HepG2 (cell line): ENCODE data around the gene JAM2. TPM values are rescaled to one million over a fixed set of nuclear protein-coding genes. Genes with fewer than 3 reads are reported as not detected.
A peak's percentile ranks its signal among the peaks of the same experiment; 100 is the strongest.

Experiments
- ATF7-NPFF ChIP-seq: sonication (generic); formaldehyde crosslinking; IDR thresholded peaks from 2 replicates; pipeline ENCODE4 v1.8.1; 2023; ENCODE audit warnings: mild to moderate bottlenecking, low read depth, missing genetic modification reagents, moderate library complexity
- BCL6 ChIP-seq: IDR thresholded peaks from 2 replicates; pipeline ENCODE4 v1.6.1; 2016; ENCODE audit warnings: missing genetic modification reagents, missing compliant biosample characterization
- ETV5 ChIP-seq: IDR thresholded peaks from 2 replicates; pipeline ENCODE4 v1.6.1; 2018; ENCODE audit warnings: missing biosample characterization, missing genetic modification reagents, inconsistent platforms, borderline replicate concordance
- MTA1 ChIP-seq: sonication (generic); formaldehyde crosslinking; IDR thresholded peaks from 2 replicates; pipeline ENCODE4 v1.4.0; 2020; ENCODE audit warnings: missing genetic modification reagents, mild to moderate bottlenecking, borderline replicate concordance
- MYPOP ChIP-seq: sonication (generic); formaldehyde crosslinking; IDR thresholded peaks from 2 replicates; pipeline ENCODE4 v1.8.1; 2023; ENCODE audit warnings: mild to moderate bottlenecking, moderate library complexity, missing genetic modification reagents
- TRAFD1 ChIP-seq: sonication (generic); formaldehyde crosslinking; IDR thresholded peaks from 2 replicates; pipeline ENCODE4 v1.5.1; 2020; ENCODE audit warnings: missing genetic modification reagents, mild to moderate bottlenecking, borderline replicate concordance
- ZNF142 ChIP-seq: sonication (generic); formaldehyde crosslinking; IDR thresholded peaks from 2 replicates; pipeline ENCODE4 v1.4.0; 2020; ENCODE audit warnings: missing genetic modification reagents
- ZNF224 ChIP-seq: sonication (generic); formaldehyde crosslinking; IDR thresholded peaks from 2 replicates; pipeline ENCODE4 v1.5.0; 2020; ENCODE audit warnings: mild to moderate bottlenecking, missing genetic modification reagents
- ZNF550 ChIP-seq: sonication (generic); formaldehyde crosslinking; IDR thresholded peaks from 2 replicates; pipeline ENCODE4 v1.4.0; 2020; ENCODE audit warnings: mild to moderate bottlenecking, missing genetic modification reagents, borderline replicate concordance
- ZNF598 ChIP-seq: sonication (generic); formaldehyde crosslinking; IDR thresholded peaks from 2 replicates; pipeline ENCODE4 v1.5.1; 2020; ENCODE audit warnings: mild to moderate bottlenecking, missing genetic modification reagents, borderline replicate concordance
- ZNF609 ChIP-seq: sonication (generic); formaldehyde crosslinking; IDR thresholded peaks from 2 replicates; pipeline ENCODE4 v1.4.0; 2020; ENCODE audit warnings: mild to moderate bottlenecking, missing genetic modification reagents, borderline replicate concordance
- ZNF709 ChIP-seq: sonication (generic); formaldehyde crosslinking; IDR thresholded peaks from 2 replicates; pipeline ENCODE4 v1.5.0; 2020; ENCODE audit warnings: mild to moderate bottlenecking, missing genetic modification reagents
- ZNF782 ChIP-seq: sonication (generic); formaldehyde crosslinking; IDR thresholded peaks from 2 replicates; pipeline ENCODE4 v1.4.0; 2020; ENCODE audit warnings: missing genetic modification reagents, mild to moderate bottlenecking, borderline replicate concordance
- polyA plus RNA-seq, 8 experiments: library from polyadenylated mRNA; depleted of rRNA in 3 of 8; stranded (reverse) in 7 of 8; unstranded in 1 of 8; fragments of >200 nt; fragmentation: Illumina TruSeq in 4 of 8; extraction: Trizol in 4 of 8; gene quantifications; 2 replicates each; pipeline versions ENCODE4 v1.2.1 to v1.2.3, GENCODE V29; 2011 to 2016; ENCODE audit warnings: low read depth in 4 of 8, missing spikeins in 1 of 8, mixed read lengths in 1 of 8; ENCODE audit not compliant: insufficient read depth in 1 of 8
- total RNA-seq, 5 experiments: library from RNA; depleted of rRNA; stranded (reverse); fragments of >200 nt; fragmentation: Illumina TruSeq; extraction: Trizol; gene quantifications; 2 replicates each; pipeline ENCODE4 v1.2.3, GENCODE V29; 2016; ENCODE audit warnings: low read depth in 1 of 5

JAM2 gene
- total and polyA plus RNA-seq, 2 of the 13 experiments (the other 11 are each of a cell fraction or from before 2014, with no cell fraction given), result 0.07 TPM; not detected in 1

- TF ChIP-seq ZNF142 (CRISPR knock-in tag) (0 out of 2 replicates have a peak, but pooled peaks have one; percentile 38), ZNF224 (CRISPR knock-in tag) (0 out of 2 replicates have a peak, but pooled peaks have one; percentile 16), ETV5 (CRISPR knock-in tag) (peak; percentile 92), ZNF598 (CRISPR knock-in tag) (no peak), BCL6 (peak; percentile 41; the same call in 1 of the 2 replicates), MTA1 (CRISPR knock-in tag) (peak; percentile 88), TRAFD1 (CRISPR knock-in tag) (no peak), ZNF609 (CRISPR knock-in tag) (peak; percentile 50), ZNF550 (no peak), ATF7-NPFF (no peak; the same call in 1 of the 2 replicates), ZNF709 (CRISPR knock-in tag) (0 out of 2 replicates have a peak, but pooled peaks have one; percentile 9), ZNF782 (CRISPR knock-in tag) (peak; percentile 62; the same call in 1 of the 2 replicates), MYPOP (CRISPR knock-in tag) (0 out of 2 replicates have a peak, but pooled peaks have one; percentile 37)
Observed at GRCh38 chr21:25734904-25735645, 96.0 kb downstream of the JAM2 start, which contains the start of the genes ATP5PF and GABPA (continued).
